GM12892 (cell line): ENCODE results near the gene EPSTI1.

Source experiments
- POLR2A ChIP-seq: IDR thresholded peaks from 2 replicates; pipeline ENCODE4 v1.6.1; 2011; ENCODE audit warnings: low read depth, low read length, control low read depth
- POLR2AphosphoS5 ChIP-seq: IDR thresholded peaks from 2 replicates; pipeline ENCODE4 v1.6.1; 2011; ENCODE audit warnings: low read depth, low read length, control low read depth
- TAF1 ChIP-seq: IDR thresholded peaks from 2 replicates; pipeline ENCODE4 v1.6.1; 2011; ENCODE audit warnings: low read depth, mild to moderate bottlenecking, control low read depth, low read length, borderline replicate concordance

- TF ChIP-seq TAF1, result no peak
- TF ChIP-seq POLR2A, result no peak
- no peak for TF ChIP-seq POLR2AphosphoS5
Observed at GRCh38 chr13:42946927-42947326, 45.1 kb downstream of the EPSTI1 start.
